Thyroid gland (tissue), 4 donors: Measurements from ENCODE around the gene KIRREL2. TPM values are rescaled to one million over a fixed set of nuclear protein-coding genes. Genes with fewer than 3 reads are reported as not detected.

Experiments used
- DNase-seq, 2 donors: peaks; one replicate each; pipeline ENCODE4 v3.0.0-alpha.2; 2019
- H3K27ac ChIP-seq, 3 donors: fragments of 200-600 bp; sonication (generic); 1 replicate in 2 of 3; 2 replicates in 1 of 3; pipeline ENCODE4 v1.5.1; 2016 to 2019; ENCODE audit warnings: mild to moderate bottlenecking in 1 of 3, moderate library complexity in 1 of 3
- H3K27me3 ChIP-seq: fragments of 200-600 bp; sonication (generic); one replicate; pipeline ENCODE4 v1.5.1; 2019
- H3K36me3 ChIP-seq, 2 donors: fragments of 200-600 bp; sonication (generic); one replicate each; pipeline ENCODE4 v1.5.1; 2016 to 2019
- H3K4me1 ChIP-seq, 2 donors: fragments of 200-600 bp; sonication (generic); one replicate each; pipeline ENCODE4 v1.5.1; 2017 to 2019
- H3K4me3 ChIP-seq, 3 donors: fragments of 200-600 bp; sonication (generic); replicated peaks in 1 of 3; 1 replicate in 2 of 3; 2 replicates in 1 of 3; pipeline ENCODE4 v1.5.1; 2016; ENCODE audit warnings: mild to moderate bottlenecking in 1 of 3
- H3K9me3 ChIP-seq: fragments of 200-600 bp; sonication (generic); one replicate; pipeline ENCODE4 v1.5.1; 2017
- POLR2A ChIP-seq, 2 donors: fragments of 450-650 bp; IDR thresholded peaks; one replicate each; pipeline ENCODE4 v1.6.1; 2017; ENCODE audit warnings: antibody characterized with exemption in 2 of 2, mild to moderate bottlenecking in 2 of 2, moderate library complexity in 1 of 2
- WGBS, 2 donors: methylation state at CpG; one replicate each; pipeline ENCODE4 v1.1.5; 2017; 5-methylcytosine and 5-hydroxymethylcytosine counted together
- intact Hi-C: fragments of 100-400 bp; cut with DNase I; formaldehyde crosslinking; loops from one replicate; pipeline ENCODE4 v1.15.1; 2023
- total RNA-seq, 4 donors: library from RNA; depleted of rRNA; stranded (reverse); fragments of >200 nt; gene quantifications; one replicate each; pipeline ENCODE4 v1.2.3, GENCODE V29; 2016
- TF ChIP-seq, protein P1 (sequence below), 6 experiments: fragments of 200-600 bp in 3 of 6; fragments of 450-650 bp in 3 of 6; sonication (generic) in 3 of 6; IDR thresholded peaks; one replicate each; pipeline ENCODE4 v1.5.1; 2016 to 2019; ENCODE audit warnings: antibody characterized with exemption in 6 of 6, mild to moderate bottlenecking in 2 of 6, inconsistent platforms in 1 of 6, moderate library complexity in 1 of 6

The KIRREL2 gene
- total RNA-seq, 4 donors from 2014 or later: 0.20 to 0.33 TPM; not detected in 2

DNA sequence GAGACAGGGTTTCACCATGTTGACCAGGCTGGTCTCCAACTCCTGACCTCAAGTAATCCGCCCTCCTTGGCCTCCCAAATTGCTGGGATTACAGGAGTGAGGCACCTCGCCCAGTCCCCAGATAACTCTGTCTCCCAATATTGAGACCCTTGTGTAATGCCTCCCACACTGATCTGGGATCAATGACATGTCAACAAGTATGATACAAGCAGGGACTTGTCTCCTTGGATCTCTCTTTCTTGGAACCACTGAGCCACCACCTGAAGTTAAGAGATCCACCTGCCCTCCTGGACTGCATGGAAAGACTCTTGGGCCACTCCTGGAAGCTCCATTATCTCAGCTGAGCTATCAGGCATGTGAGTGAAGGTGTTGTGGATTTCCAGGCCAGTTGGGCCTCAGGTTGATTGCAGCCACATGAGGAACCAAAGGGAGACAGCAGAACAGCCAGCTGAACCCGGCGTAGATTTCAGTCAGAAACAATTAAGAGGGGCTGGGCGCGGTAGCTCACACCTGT lies 28.6 kb downstream of the KIRREL2 start:
- 96 to 97% methylated on average over 6 of the region's 6 CpGs for WGBS, 2 donors
- Histone ChIP-seq H3K4me3 (no peak overlapping the region), H3K36me3 (peaks cover 21 to 27% of the 10 kb centered on the region in 2 donors), H3K9me3 (no peaks in the 10 kb centered on the region), H3K27me3 (no peaks in the 10 kb centered on the region), H3K27ac (no peak overlapping the region), H3K4me1 (no peaks in the 10 kb centered on the region)
- no peak for DNase-seq
- intact Hi-C loops: no loop called here
- no peak for TF ChIP-seq POLR2A (IDR thresholded peaks at IDR 0.05)
- TF ChIP-seq, protein P1, sequence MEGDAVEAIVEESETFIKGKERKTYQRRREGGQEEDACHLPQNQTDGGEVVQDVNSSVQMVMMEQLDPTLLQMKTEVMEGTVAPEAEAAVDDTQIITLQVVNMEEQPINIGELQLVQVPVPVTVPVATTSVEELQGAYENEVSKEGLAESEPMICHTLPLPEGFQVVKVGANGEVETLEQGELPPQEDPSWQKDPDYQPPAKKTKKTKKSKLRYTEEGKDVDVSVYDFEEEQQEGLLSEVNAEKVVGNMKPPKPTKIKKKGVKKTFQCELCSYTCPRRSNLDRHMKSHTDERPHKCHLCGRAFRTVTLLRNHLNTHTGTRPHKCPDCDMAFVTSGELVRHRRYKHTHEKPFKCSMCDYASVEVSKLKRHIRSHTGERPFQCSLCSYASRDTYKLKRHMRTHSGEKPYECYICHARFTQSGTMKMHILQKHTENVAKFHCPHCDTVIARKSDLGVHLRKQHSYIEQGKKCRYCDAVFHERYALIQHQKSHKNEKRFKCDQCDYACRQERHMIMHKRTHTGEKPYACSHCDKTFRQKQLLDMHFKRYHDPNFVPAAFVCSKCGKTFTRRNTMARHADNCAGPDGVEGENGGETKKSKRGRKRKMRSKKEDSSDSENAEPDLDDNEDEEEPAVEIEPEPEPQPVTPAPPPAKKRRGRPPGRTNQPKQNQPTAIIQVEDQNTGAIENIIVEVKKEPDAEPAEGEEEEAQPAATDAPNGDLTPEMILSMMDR (IDR thresholded peaks at IDR 0.05): no peak

DNA sequence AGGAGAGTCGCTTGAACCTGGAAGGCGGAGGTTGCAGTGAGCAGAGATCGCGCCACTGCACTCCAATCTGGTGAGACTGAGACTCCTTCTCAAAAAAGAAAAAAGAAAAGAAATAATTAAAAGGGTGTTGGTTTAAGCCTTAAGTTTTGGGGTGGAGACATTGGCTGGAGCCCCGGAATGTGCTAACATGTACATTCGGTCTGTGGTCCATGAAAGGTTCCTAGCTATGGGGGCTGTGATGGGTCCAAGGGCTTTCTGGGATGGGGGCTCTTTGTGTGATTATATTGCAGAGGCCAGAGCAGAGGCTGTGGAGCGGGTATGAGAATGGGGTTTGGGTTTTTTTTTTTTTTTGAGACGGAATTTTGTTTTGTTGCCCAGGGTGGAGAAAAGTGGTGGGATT lies 29.2 kb downstream of the KIRREL2 start:
- Histone ChIP-seq H3K36me3 (peaks cover 27 to 32% of the 10 kb centered on the region in 2 donors), H3K4me1 (no peaks in the 10 kb centered on the region), H3K27me3 (no peaks in the 10 kb centered on the region), H3K9me3 (no peaks in the 10 kb centered on the region), H3K4me3 (no peak overlapping the region), H3K27ac (no peak overlapping the region)
- TF ChIP-seq, protein P1 (IDR thresholded peaks at IDR 0.05): no peak
- TF ChIP-seq POLR2A (IDR thresholded peaks at IDR 0.05): no peak
- 91 to 95% methylated on average over 7 to 8 of the region's 8 CpGs for WGBS, 2 donors
- intact Hi-C loops: no loop called here
- DNase-seq: no peak

DNA sequence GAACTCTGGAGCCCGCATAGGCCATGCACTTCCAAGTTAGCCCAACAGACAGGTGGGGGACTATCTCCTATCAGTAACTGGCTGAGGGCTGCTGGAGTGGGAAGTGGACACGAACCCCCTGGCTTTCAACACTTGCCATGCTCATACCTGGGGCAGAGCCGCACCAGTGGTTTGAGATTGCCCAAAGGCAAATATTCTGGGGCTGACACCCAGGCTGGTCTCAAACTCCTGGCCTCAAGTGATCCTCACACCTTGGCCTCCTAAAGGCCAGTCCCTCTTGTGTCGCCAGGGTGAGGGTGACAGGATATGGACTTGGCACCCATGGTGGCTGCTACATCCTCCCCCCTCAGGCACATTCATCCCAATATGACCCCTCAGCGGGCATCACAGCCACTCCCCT lies 30.5 kb downstream of the KIRREL2 start:
- no peak overlapping the region for H3K4me3 ChIP-seq
- no peaks in the 10 kb centered on the region for H3K4me1 ChIP-seq
- H3K36me3 ChIP-seq: peaks cover 29 to 32% of the 10 kb centered on the region in 2 donors
- no peak overlapping the region for H3K27ac ChIP-seq
- WGBS, 2 donors: 86 to 91% methylated on average over 5 of the region's 5 CpGs
- DNase-seq: no peak
- no peaks in the 10 kb centered on the region for H3K9me3 ChIP-seq
- intact Hi-C loops: no loop called here
- H3K27me3 ChIP-seq: no peaks in the 10 kb centered on the region
- TF ChIP-seq POLR2A (IDR thresholded peaks at IDR 0.05): no peak
- TF ChIP-seq, protein P1 (IDR thresholded peaks at IDR 0.05): no peak

DNA sequence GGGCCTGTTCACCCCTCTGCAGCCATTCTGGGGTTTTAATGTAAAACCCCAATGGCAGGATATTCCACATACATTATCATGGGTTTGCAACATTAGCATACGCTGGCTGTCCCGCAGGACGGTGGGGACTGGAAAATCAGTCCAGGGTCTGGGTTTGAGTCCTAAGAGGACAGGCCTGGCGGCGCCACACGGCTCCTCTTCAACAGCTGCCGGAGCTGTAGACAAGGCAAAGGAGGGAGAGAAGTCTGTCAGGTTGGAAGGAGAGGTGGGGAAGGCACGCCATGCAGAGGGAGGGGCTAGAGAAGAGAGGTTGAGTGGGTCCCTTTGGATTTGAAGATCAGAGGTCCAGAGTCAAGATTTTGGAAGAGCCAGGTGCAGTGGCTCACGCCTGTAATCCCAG lies 31.7 kb downstream of the KIRREL2 start:
- 94 to 96% methylated on average over 9 of the region's 9 CpGs for WGBS, 2 donors
- DNase-seq: no peak
- Histone ChIP-seq H3K4me3 (no peak overlapping the region), H3K27ac (no peak overlapping the region), H3K36me3 (peaks cover 29 to 35% of the 10 kb centered on the region in 2 donors), H3K27me3 (no peaks in the 10 kb centered on the region), H3K9me3 (no peaks in the 10 kb centered on the region), H3K4me1 (no peaks in the 10 kb centered on the region)
- no peak for TF ChIP-seq POLR2A (IDR thresholded peaks at IDR 0.05)
- TF ChIP-seq, protein P1 (IDR thresholded peaks at IDR 0.05): no peak
- intact Hi-C loops: no loop called here

DNA sequence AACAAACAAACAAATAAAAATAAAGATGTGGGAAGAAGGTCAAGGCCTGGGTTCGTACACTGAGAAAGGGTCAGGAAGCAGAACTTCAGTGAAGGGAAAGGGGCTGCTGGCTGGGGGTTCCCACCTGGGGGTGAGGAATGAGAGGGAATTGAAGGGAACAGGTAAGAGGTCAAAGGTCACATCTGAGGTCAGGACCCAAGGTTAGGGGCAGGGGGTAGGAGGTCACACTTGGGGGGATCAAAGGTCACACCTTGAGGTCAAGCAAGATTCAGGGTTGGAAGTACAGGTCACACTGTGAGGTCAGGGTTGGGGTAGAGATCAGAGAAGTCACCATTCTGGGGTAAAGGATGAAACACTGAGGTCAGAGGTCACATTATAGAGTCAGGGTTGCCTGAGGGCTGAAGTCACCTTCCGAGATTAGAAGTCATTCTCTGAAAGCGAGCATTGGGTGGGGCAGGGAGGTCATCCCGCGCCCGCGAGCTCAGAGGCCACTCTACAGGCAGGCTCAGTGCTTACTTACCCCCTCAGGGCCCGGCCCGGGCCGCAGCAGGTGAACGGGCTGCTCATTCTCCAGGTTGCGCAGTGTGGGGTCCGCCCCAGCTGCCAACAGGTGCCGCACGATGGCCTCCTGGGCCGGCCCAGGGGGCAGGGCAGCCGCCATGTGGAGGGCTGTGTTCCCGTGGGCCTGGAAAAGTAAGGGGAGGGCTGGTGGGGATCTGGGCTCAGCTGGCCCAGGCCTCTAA lies 32.8 kb downstream of the KIRREL2 start:
- intact Hi-C loops: no loop called here
- no peaks in the 10 kb centered on the region for H3K9me3 ChIP-seq
- no peak overlapping the region for H3K4me3 ChIP-seq
- H3K4me1 ChIP-seq: no peaks in the 10 kb centered on the region
- no peak overlapping the region for H3K27ac ChIP-seq
- no peak for DNase-seq
- TF ChIP-seq, protein P1 (IDR thresholded peaks at IDR 0.05): no peak
- TF ChIP-seq POLR2A (IDR thresholded peaks at IDR 0.05): no peak
- 93 to 94% methylated on average over 9 to 10 of the region's 18 CpGs for WGBS, 2 donors
- peaks cover 37 to 41% of the 10 kb centered on the region in 2 donors for H3K36me3 ChIP-seq
- H3K27me3 ChIP-seq: no peaks in the 10 kb centered on the region
